HEK293 (cell line): ENCODE measurements around the gene HCFC1.

Experiments used
- PBX3 ChIP-seq: sonication (generic); formaldehyde crosslinking; IDR thresholded peaks from 2 replicates; pipeline ENCODE4 v1.8.1; 2022; ENCODE audit warnings: mild to moderate bottlenecking, moderate library complexity, missing genetic modification reagents
- ZNF585B ChIP-seq: fragments of 450-650 bp; formaldehyde crosslinking; IDR thresholded peaks from 2 replicates; pipeline ENCODE4 v1.5.1; 2016; ENCODE audit warnings: missing biosample characterization, missing genetic modification characterization

GRCh38 chrX:153926552-153926857 lies 45.1 kb downstream of the HCFC1 start:
- TF ChIP-seq ZNF585B (tag by site-specific recombination) = no peak
- no peak for TF ChIP-seq PBX3 (CRISPR knock-in tag)
